T-helper 22 cell (primary cell): ENCODE results near the gene GPD1.

Experiments used
- DNase-seq: peaks from one replicate; pipeline ENCODE4 v3.0.0-alpha.2; 2020; ENCODE audit warnings: low read depth

GPD1 gene

GRCh38 chr12:50101663-50102062, 2.1 kb upstream of the GPD1 start:
- DNase-seq = no peak

- no peak for DNase-seq
Observed at GRCh38 chr12:50102131-50102531, 1.7 kb upstream of the GPD1 start.

GRCh38 chr12:50102646-50103309, 1.0 kb upstream of the GPD1 start:
- no peak for DNase-seq

- no peak for DNase-seq
Observed at GRCh38 chr12:50103351-50103750, 457 bp upstream of the GPD1 start.

- no peak for DNase-seq
Observed at GRCh38 chr12:50104417-50105366, 884 bp downstream of the GPD1 start.

- DNase-seq = no peak
Observed at GRCh38 chr12:50105913-50106450, 2.2 kb downstream of the GPD1 start.

- no peak for DNase-seq
Observed at GRCh38 chr12:50106907-50107306, 3.1 kb downstream of the GPD1 start.

- DNase-seq = no peak
Observed at GRCh38 chr12:50107416-50108268, 3.8 kb downstream of the GPD1 start.

GRCh38 chr12:50109319-50109718, 5.5 kb downstream of the GPD1 start:
- DNase-seq = no peak

GRCh38 chr12:50110127-50110761, 6.4 kb downstream of the GPD1 start:
- DNase-seq = no peak

- DNase-seq = no peak
Observed at GRCh38 chr12:50110762-50111351, 7.0 kb downstream of the GPD1 start.

GRCh38 chr12:50111395-50111692, 7.5 kb downstream of the GPD1 start:
- no peak for DNase-seq

- DNase-seq = peak; percentile 99
Observed at GRCh38 chr12:50111693-50112455, 8.1 kb downstream of the GPD1 start, which contains the start of gene COX14. Gene COX14 (plus strand): TSS chr12:50112236. CDS start chr12:50120044, 7,808 bp downstream.

- DNase-seq = no peak
Observed at GRCh38 chr12:50112456-50113218, 8.8 kb downstream of the GPD1 start.

- DNase-seq = no peak
Observed at GRCh38 chr12:50117057-50117622, 13.3 kb downstream of the GPD1 start.

- no peak for DNase-seq
Observed at GRCh38 chr12:50119387-50119786, 15.6 kb downstream of the GPD1 start.

- DNase-seq = no peak
Observed at GRCh38 chr12:50120521-50120920, 16.7 kb downstream of the GPD1 start.

GRCh38 chr12:50120953-50121352, 17.1 kb downstream of the GPD1 start:
- DNase-seq = no peak

GRCh38 chr12:50121641-50122040, 17.8 kb downstream of the GPD1 start:
- no peak for DNase-seq
